Measurements from ENCODE around the gene XKRX.

DNA sequence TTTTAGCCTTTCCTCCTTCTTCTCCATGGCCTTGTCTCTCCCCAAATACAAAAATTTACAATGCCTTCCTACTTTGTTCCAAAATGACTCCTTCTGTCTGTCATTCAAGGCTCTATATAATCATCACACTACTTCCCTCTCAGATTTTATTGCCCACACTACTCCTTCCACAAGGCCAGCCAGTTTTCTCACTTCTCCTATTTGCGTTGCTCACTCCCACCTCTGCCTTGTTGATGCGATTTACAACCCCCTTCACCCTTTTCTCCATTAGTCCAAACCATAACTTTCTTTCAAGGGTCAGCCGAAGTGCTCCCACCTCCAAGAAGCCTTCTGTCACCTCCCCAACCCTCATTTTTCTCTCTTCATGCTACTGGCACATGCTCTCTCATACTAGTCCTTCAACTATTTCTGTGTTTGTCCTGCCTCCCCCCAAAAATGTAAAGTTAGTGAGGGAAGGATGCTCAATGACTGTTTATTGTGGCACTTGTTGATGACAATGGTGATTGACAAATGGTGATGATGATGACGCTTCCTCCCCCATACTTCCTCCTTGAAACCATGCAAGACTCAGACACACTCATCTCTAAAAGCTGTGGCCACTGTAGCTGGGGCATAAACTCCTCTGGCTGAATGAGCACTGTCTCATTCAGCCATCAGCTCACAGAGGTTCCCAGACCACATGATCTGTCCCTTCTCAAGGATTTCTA lies 2.7 kb upstream of the XKRX start:
- no peak for TF ChIP-seq POLR2A (IDR thresholded peaks at IDR 0.05)
- no peak for TF ChIP-seq CTCF (IDR thresholded peaks at IDR 0.05)
- TF ChIP-seq EP300 (IDR thresholded peaks at IDR 0.05): no peak
- no peak for TF ChIP-seq POLR2AphosphoS5 (IDR thresholded peaks at IDR 0.05)

All from sigmoid colon (tissue), 4 donors.